Smooth muscle cell (in vitro differentiated cells): ENCODE results near the gene BMERB1. TPM values are rescaled to one million over a fixed set of nuclear protein-coding genes. Genes with fewer than 3 reads are reported as not detected.

ENCODE experiments used
- DNase-seq: peaks from one replicate; lab custom pipeline; 2025; ENCODE audit not compliant: unreplicated experiment; lab: John Stamatoyannopoulos, UW
- H2AFZ ChIP-seq: fragments of 200-600 bp; sonication (generic); 2 replicates; pipeline ENCODE4 v1.6.0; 2016; ENCODE audit warnings: antibody characterized with exemption, low read depth, mild to moderate bottlenecking
- H3F3A ChIP-seq: fragments of 200-600 bp; sonication (generic); 2 replicates; pipeline ENCODE4 v1.6.0; 2017; ENCODE audit warnings: antibody characterized with exemption, low read depth
- H3K27ac ChIP-seq: fragments of 200-600 bp; sonication (generic); 2 replicates; pipeline ENCODE4 v1.5.1; 2016; ENCODE audit warnings: low read depth, mild to moderate bottlenecking
- H3K27me3 ChIP-seq: fragments of 200-600 bp; sonication (generic); 2 replicates; pipeline ENCODE4 v1.6.1; 2016; ENCODE audit warnings: low read depth, mild to moderate bottlenecking
- H3K36me3 ChIP-seq: fragments of 200-600 bp; sonication (generic); 2 replicates; pipeline ENCODE4 v1.5.1; 2016; ENCODE audit warnings: low read depth
- H3K4me1 ChIP-seq: fragments of 200-600 bp; sonication (generic); 2 replicates; pipeline ENCODE4 v1.5.1; 2016; ENCODE audit warnings: low read depth
- H3K4me2 ChIP-seq: fragments of 200-600 bp; sonication (generic); 2 replicates; pipeline ENCODE4 v1.6.0; 2016; ENCODE audit warnings: mild to moderate bottlenecking
- H3K4me3 ChIP-seq: fragments of 200-600 bp; sonication (generic); 2 replicates; pipeline ENCODE4 v1.5.1; 2016; ENCODE audit warnings: mild to moderate bottlenecking
- H3K79me2 ChIP-seq: fragments of 200-600 bp; sonication (generic); 2 replicates; pipeline ENCODE4 v1.6.0; 2016; ENCODE audit warnings: low read depth, mild to moderate bottlenecking
- H3K9ac ChIP-seq: fragments of 200-600 bp; sonication (generic); 2 replicates; pipeline ENCODE4 v1.6.0; 2016; ENCODE audit warnings: low read depth
- H3K9me3 ChIP-seq: fragments of 200-600 bp; sonication (generic); replicated peaks from 2 replicates; pipeline ENCODE4 v1.5.1; 2016; ENCODE audit warnings: low read depth
- H4K20me1 ChIP-seq: fragments of 200-600 bp; sonication (generic); 2 replicates; pipeline ENCODE4 v1.6.0; 2016; ENCODE audit warnings: low read depth
- CTCF ChIP-seq: fragments of 200-600 bp; sonication (generic); IDR thresholded peaks from 2 replicates; pipeline ENCODE4 v1.5.1; 2017; ENCODE audit warnings: borderline replicate concordance, mild to moderate bottlenecking, antibody characterized with exemption; ENCODE audit not compliant: insufficient read depth, poor library complexity, severe bottlenecking
- WGBS: methylation state at CpG from one replicate; pipeline ENCODE4 v1.1.7; 2016; ENCODE audit warnings: low lambda C conversion rate; 5-methylcytosine and 5-hydroxymethylcytosine counted together
- polyA plus RNA-seq: library from polyadenylated mRNA; unstranded; fragments of >200 nt; fragmentation: Nextera tagmentation; extraction: Ambion mirVana; gene quantifications from 2 replicates; pipeline ENCODE4 v1.2.1, GENCODE V29; 2016
- total RNA-seq: library from RNA; depleted of rRNA; stranded (reverse); fragments of >200 nt; gene quantifications from 2 replicates; pipeline ENCODE4 v1.2.3, GENCODE V29; 2014

Gene BMERB1
- total and polyA plus RNA-seq, 2 experiments from 2014 or later = 16.5 to 20.0 TPM

DNA sequence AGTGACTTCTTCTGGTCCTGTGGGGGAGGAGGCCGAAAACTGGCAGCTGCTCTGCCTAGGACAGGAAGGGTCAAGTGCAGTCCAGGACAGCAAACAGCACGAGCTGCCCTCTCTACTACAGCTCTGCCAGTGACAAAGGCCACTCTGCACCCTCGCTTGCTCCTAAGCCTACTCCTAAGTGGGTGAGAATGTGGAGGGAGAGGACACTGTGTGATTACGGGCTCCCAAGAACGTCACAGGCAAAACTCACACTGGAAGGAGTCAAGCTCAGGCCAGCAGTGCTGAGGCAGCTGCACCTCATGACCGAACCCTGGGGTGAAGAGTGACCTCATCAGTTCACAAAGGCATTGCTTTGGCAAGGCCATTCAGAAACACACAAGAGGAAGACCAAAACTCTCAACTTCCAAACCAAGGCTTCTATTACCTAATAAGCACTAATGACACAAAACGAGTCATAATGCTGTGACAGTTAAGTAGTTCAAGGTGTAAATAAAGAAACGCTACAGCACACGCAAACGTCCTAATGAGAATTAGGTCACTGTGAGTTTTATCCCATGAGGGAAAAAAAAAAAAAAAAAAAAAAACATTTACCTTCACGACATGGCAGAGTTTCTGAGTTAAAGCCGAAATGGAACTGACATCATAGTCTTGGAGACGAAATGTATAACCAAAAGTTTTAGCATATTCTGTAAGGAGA is 173.5 kb downstream of the BMERB1 start:
- no peak for TF ChIP-seq CTCF

GRCh38 chr16:15608398-15609285 is 174.3 kb downstream of the BMERB1 start:
- Histone ChIP-seq H2AFZ (no peak overlapping the region), H3F3A (no peaks in the 10 kb centered on the region), H3K36me3 (peaks cover 27% of the 10 kb centered on the region), H4K20me1 (peaks cover 18% of the 10 kb centered on the region), H3K9me3 (no peaks in the 10 kb centered on the region), H3K4me2 (no peak overlapping the region), H3K4me3 (no peak overlapping the region), H3K27me3 (no peaks in the 10 kb centered on the region), H3K4me1 (no peaks in the 10 kb centered on the region), H3K9ac (no peak overlapping the region), H3K79me2 (no peaks in the 10 kb centered on the region), H3K27ac (no peak overlapping the region)
- WGBS = 95% methylated on average over 19 of the region's 19 CpGs
- no peak for DNase-seq
- TF ChIP-seq CTCF = no peak

More for the DNA sequence above, 173.5 kb downstream of the BMERB1 start:
- Histone ChIP-seq H3K36me3 (peaks cover 32% of the 10 kb centered on the region), H3K4me1 (no peaks in the 10 kb centered on the region), H2AFZ (no peak overlapping the region), H3K4me3 (no peak overlapping the region), H3K9me3 (no peaks in the 10 kb centered on the region), H3K79me2 (no peaks in the 10 kb centered on the region), H3K27me3 (no peaks in the 10 kb centered on the region), H3F3A (no peaks in the 10 kb centered on the region), H4K20me1 (peaks cover 18% of the 10 kb centered on the region), H3K27ac (no peak overlapping the region), H3K4me2 (no peak overlapping the region), H3K9ac (no peak overlapping the region)
- no peak for DNase-seq
- 92% methylated on average over 13 of the region's 13 CpGs for WGBS

DNA sequence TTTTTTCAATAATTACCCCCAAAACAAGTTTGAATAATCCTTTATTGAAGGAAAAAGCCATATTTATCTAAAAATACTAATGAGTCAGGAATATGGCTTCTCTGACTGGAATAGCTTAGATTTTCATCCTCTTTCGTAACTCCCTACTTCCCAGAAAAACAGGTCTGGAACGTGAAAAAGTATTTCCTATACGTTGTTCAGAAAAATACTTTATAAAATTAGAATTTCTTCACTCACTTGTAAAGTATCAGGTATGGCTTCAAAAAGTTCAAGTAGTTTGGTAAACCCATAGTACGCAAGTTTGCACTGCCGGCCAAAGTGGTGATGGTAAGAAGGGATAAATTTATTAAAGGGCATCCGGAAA is 174.9 kb downstream of the BMERB1 start:
- Histone ChIP-seq H4K20me1 (peaks cover 18% of the 10 kb centered on the region), H3K4me2 (no peak overlapping the region), H3K4me1 (no peaks in the 10 kb centered on the region), H3K27ac (no peak overlapping the region), H3F3A (no peaks in the 10 kb centered on the region), H3K79me2 (no peaks in the 10 kb centered on the region), H3K27me3 (no peaks in the 10 kb centered on the region), H3K4me3 (no peak overlapping the region), H3K9ac (no peak overlapping the region), H3K36me3 (peaks cover 27% of the 10 kb centered on the region), H3K9me3 (no peaks in the 10 kb centered on the region), H2AFZ (no peak overlapping the region)
- TF ChIP-seq CTCF = no peak
- WGBS = 91% methylated on average over 6 of the region's 6 CpGs
- no peak for DNase-seq
